Body of pancreas (tissue), 4 donors: ENCODE results near the gene SH3TC1.

ENCODE experiments used
- POLR2A ChIP-seq, 3 donors: fragments of 450-650 bp; IDR thresholded peaks; one replicate each; pipeline ENCODE4 v1.6.1; 2016; ENCODE audit warnings: antibody characterized with exemption in 3 of 3, mild to moderate bottlenecking in 2 of 3
- TF ChIP-seq, protein P1 (sequence below), 7 experiments: fragments of 450-650 bp in 4 of 7; fragments of 200-600 bp in 3 of 7; sonication (generic) in 3 of 7; IDR thresholded peaks; one replicate each; pipeline ENCODE4 v1.5.1; 2016 to 2019; ENCODE audit warnings: antibody characterized with exemption in 7 of 7

DNA sequence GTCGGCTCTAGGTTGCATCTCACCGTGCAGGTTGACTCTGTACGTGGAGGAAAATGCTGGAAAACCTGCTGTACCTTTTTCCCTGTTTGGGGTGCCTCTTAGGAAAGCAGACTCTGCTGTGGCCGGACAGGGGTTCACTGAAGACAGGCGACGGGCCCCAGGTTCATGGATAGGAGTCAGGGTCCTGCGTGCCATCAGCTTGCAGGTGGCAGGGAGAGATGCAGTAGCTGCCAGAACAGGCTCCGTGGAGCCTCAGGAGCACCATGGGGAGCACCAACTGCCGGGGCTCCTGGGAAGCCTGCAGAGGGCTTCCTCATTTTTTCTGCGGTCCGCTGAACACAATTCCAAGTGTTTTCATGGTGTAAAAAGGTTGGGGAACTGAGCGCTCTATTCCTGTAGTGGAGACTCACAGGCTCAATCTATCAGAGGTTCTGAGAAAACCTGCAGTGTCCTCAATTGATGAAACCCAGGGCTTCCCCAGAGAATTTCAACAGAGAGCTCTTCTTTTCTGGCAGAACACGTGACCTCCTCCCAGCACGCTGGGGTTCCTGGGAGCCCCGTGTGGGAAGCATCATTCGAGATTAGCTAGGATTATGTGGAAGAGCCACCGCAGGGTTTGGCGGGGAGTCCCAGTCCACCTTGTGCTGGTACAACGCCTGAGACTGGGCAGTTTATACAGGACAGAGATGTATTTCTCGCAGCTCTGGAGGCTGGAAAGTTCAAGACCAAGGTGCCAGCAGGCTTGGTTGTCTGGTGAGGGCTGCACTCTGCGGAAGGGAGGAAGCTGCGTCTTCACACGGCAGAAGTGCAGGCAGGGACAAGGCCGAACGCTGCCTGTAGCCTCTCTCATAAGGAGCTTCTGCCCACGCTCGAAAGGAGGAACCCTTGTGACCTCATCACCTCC is 72.1 kb downstream of the SH3TC1 start:
- no peak for TF ChIP-seq POLR2A (IDR thresholded peaks at IDR 0.05)
- TF ChIP-seq, protein P1, sequence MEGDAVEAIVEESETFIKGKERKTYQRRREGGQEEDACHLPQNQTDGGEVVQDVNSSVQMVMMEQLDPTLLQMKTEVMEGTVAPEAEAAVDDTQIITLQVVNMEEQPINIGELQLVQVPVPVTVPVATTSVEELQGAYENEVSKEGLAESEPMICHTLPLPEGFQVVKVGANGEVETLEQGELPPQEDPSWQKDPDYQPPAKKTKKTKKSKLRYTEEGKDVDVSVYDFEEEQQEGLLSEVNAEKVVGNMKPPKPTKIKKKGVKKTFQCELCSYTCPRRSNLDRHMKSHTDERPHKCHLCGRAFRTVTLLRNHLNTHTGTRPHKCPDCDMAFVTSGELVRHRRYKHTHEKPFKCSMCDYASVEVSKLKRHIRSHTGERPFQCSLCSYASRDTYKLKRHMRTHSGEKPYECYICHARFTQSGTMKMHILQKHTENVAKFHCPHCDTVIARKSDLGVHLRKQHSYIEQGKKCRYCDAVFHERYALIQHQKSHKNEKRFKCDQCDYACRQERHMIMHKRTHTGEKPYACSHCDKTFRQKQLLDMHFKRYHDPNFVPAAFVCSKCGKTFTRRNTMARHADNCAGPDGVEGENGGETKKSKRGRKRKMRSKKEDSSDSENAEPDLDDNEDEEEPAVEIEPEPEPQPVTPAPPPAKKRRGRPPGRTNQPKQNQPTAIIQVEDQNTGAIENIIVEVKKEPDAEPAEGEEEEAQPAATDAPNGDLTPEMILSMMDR (IDR thresholded peaks at IDR 0.05), result no peak
